ENCODE data around the gene IGSF3. TPM values are rescaled to one million over a fixed set of nuclear protein-coding genes. Genes with fewer than 3 reads are reported as not detected.

The IGSF3 gene
- total RNA-seq, 4 donors from 2014 or later: 0.25 to 1.2 (median 0.72) TPM

DNA sequence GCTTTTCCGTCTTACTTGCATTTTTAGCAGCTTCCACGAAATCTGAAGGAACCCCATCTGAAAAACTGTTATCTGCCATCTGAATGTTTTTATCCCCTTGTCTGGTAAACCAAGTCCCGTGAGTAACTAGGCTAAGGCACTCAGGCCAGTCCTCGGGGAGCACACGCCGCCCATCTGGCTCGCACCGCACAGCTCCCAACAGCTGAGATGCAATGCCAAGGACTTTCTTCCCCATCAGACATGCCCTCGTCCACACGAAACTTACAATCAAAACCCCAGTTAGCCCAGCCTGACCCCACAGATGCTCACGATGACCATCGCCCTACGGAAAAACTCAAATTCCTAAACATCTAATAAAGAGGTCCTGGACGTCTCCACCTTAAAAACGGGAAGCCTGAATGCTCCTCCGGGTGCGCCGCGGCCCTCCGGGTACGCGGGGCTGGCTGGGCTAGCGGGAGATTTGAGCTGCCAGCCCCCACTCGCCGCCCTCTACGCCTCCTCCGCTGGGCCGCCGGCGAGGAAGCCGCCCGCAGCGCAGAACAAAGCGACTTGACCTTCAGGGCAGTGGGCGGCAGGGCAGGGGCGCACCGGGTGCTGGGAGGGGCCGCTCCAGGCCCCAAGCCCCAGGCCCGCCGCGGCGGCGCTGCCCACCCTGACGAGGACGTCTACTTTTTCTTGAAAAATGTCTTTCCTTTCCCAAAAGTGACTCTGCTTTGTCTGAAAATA lies 133.4 kb downstream of the IGSF3 start:
- ATAC-seq (no peak), DNase-seq (no peak)
- TF ChIP-seq POLR2A (IDR thresholded peaks at IDR 0.05): no peak
- Histone ChIP-seq H3K27me3 (no peaks in the 10 kb centered on the region), H3K4me3 (no peak overlapping the region), H3K27ac (no peak overlapping the region), H3K9me3 (no peaks in the 10 kb centered on the region), H3K4me1 (no peaks in the 10 kb centered on the region), H3K36me3 (peaks cover 0 to 22% of the 10 kb centered on the region in 2 donors)
- in situ Hi-C loops (cut with MboI; ENCODE audit: low sequenced_read_pairs in 4 of 4): no loop called here
- intact Hi-C loops (cut with DNase I; ENCODE audit: low total_unique reads): no loop called here

DNA sequence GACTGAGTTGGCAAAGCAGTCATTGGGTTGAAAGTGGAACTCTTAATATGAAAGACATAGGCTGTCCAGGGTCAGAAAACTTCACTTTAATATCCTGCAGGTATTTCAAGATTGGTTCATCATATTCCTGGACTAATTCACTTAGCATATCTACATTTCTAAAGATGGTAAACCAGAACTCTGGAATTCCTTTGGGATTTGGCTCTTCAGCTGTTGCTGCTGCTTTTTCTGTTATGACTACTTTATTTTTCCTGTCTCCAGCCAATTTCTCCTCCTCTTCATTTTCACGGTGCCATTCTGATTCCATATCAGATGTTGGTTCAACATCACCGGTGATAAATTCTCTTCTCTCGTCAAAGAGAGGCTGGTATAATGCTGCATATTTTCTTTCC lies 134.1 kb downstream of the IGSF3 start:
- ATAC-seq: no peak
- Histone ChIP-seq H3K27me3 (no peaks in the 10 kb centered on the region), H3K4me3 (no peak overlapping the region), H3K4me1 (no peaks in the 10 kb centered on the region), H3K9me3 (no peaks in the 10 kb centered on the region), H3K36me3 (peaks cover 0 to 22% of the 10 kb centered on the region in 2 donors), H3K27ac (no peak overlapping the region)
- DNase-seq: no peak
- TF ChIP-seq, protein P1, sequence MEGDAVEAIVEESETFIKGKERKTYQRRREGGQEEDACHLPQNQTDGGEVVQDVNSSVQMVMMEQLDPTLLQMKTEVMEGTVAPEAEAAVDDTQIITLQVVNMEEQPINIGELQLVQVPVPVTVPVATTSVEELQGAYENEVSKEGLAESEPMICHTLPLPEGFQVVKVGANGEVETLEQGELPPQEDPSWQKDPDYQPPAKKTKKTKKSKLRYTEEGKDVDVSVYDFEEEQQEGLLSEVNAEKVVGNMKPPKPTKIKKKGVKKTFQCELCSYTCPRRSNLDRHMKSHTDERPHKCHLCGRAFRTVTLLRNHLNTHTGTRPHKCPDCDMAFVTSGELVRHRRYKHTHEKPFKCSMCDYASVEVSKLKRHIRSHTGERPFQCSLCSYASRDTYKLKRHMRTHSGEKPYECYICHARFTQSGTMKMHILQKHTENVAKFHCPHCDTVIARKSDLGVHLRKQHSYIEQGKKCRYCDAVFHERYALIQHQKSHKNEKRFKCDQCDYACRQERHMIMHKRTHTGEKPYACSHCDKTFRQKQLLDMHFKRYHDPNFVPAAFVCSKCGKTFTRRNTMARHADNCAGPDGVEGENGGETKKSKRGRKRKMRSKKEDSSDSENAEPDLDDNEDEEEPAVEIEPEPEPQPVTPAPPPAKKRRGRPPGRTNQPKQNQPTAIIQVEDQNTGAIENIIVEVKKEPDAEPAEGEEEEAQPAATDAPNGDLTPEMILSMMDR (IDR thresholded peaks at IDR 0.05 in 4 of 5, conservative IDR thresholded peaks at IDR 0.05 in 1 of 5): no peak
- no peak for TF ChIP-seq POLR2A (IDR thresholded peaks at IDR 0.05)
- intact Hi-C loops (cut with DNase I; ENCODE audit: low total_unique reads): no loop called here
- in situ Hi-C loops (cut with MboI; ENCODE audit: low sequenced_read_pairs in 4 of 4): no loop called here

DNA sequence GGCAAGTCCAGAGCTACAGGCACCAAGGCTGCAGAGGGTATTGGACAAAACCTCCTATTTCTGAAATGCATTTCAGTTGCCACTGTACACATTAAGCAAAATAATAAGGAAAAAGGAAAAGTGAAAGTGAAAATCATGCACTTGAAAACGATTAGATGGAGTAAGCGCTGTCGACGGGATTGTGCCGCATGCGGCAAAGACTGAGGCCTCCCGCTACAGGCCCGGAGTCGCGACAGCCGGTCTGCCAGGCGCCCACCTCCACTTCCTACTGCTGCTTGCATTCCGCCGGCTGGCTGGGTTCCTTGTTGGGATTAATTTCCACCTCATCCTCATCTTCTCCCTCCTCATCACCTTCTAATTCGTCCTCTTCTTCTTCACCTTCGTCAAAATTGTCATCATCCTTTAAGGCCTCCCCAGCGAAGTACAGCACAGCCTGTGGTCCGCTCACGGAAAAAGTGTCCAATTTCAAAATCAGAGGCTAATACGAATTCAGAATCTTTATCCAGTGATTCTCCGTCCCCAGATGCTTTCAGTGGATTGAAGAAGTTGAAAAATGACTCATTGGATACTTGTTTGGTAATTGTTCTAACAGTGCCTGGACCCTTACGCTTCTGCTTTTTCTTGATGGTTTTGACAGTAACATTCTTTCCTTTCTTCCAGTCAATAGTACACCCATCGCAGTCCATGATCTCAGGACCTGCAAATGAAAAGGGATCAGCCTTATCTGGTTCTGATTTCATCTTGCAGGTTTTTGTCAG lies 134.7 kb downstream of the IGSF3 start:
- H3K4me3 ChIP-seq: no peak overlapping the region
- TF ChIP-seq, protein P1 (IDR thresholded peaks at IDR 0.05 in 4 of 5, conservative IDR thresholded peaks at IDR 0.05 in 1 of 5): no peak
- TF ChIP-seq POLR2A (IDR thresholded peaks at IDR 0.05): no peak
- in situ Hi-C loops (cut with MboI; ENCODE audit: low sequenced_read_pairs in 4 of 4): no loop called here
- no peak overlapping the region for H3K27ac ChIP-seq
- ATAC-seq: no peak
- no peaks in the 10 kb centered on the region for H3K9me3 ChIP-seq
- no peaks in the 10 kb centered on the region for H3K27me3 ChIP-seq
- peaks cover 0 to 22% of the 10 kb centered on the region in 2 donors for H3K36me3 ChIP-seq
- intact Hi-C loops (cut with DNase I; ENCODE audit: low total_unique reads): no loop called here
- DNase-seq: no peak
- H3K4me1 ChIP-seq: no peaks in the 10 kb centered on the region

DNA sequence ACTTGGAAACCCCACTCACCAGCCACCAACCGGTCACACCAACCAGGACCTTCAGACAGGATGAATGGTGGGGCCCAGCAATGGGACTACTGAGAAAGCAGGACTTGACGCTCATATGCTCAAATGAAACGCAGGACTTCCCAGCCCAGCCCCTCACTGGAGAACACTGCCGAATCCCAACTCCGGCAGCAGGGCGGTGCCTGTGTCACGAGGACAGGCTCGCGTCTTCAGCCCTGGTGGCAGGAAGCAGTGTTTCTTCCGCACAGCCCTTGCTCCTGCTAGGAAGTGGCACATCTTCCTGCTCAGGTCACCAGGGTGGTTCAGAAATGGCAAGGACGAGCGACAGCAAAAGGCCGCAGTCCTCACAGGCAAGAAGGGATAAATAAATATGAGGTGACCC lies 135.6 kb downstream of the IGSF3 start:
- in situ Hi-C loops (cut with MboI; ENCODE audit: low sequenced_read_pairs in 4 of 4): no loop called here
- H3K4me3 ChIP-seq: no peak overlapping the region
- H3K27me3 ChIP-seq: no peaks in the 10 kb centered on the region
- DNase-seq: no peak
- peaks cover 0 to 22% of the 10 kb centered on the region in 2 donors for H3K36me3 ChIP-seq
- ATAC-seq: no peak
- H3K9me3 ChIP-seq: no peaks in the 10 kb centered on the region
- TF ChIP-seq POLR2A (IDR thresholded peaks at IDR 0.05): no peak
- TF ChIP-seq, protein P1 (IDR thresholded peaks at IDR 0.05 in 4 of 5, conservative IDR thresholded peaks at IDR 0.05 in 1 of 5): no peak
- intact Hi-C loops (cut with DNase I; ENCODE audit: low total_unique reads): no loop called here
- no peaks in the 10 kb centered on the region for H3K4me1 ChIP-seq
- H3K27ac ChIP-seq: no peak overlapping the region

DNA sequence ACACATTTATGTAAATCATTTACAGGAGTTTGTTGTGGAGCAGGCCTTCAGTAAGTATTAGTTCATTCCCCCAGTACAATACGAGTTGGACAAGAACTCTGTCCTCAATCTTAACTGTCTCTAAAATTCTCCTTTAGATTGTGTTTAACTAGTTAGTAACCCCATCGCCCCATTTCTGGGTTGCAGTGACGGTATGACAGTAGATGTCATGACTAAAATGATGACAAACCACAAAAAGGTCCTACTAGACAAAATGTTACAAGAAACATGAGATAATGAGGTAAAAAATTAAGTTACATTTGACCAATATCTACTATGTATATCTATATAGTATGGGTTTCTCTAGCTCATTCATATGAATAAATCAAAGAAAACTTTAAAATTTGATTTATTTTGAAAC lies 137.9 kb downstream of the IGSF3 start:
- Histone ChIP-seq H3K27me3 (no peaks in the 10 kb centered on the region), H3K27ac (no peak overlapping the region), H3K36me3 (peaks cover 0 to 16% of the 10 kb centered on the region in 2 donors), H3K9me3 (no peaks in the 10 kb centered on the region), H3K4me1 (no peaks in the 10 kb centered on the region), H3K4me3 (no peak overlapping the region)
- in situ Hi-C loops (cut with MboI; ENCODE audit: low sequenced_read_pairs in 4 of 4) (no loop called here), intact Hi-C loops (cut with DNase I; ENCODE audit: low total_unique reads) (no loop called here)
- TF ChIP-seq POLR2A (IDR thresholded peaks at IDR 0.05): no peak
- TF ChIP-seq, protein P1 (IDR thresholded peaks at IDR 0.05 in 4 of 5, conservative IDR thresholded peaks at IDR 0.05 in 1 of 5): no peak
- no peak for DNase-seq
- no peak for ATAC-seq

All from gastrocnemius medialis (tissue), 4 donors.